Upper lobe of left lung (tissue), 6 donors: ENCODE results near the gene ITGBL1. TPM values are rescaled to one million over a fixed set of nuclear protein-coding genes. Genes with fewer than 3 reads are reported as not detected.

ENCODE experiments used
- ATAC-seq, 2 donors: fragments of 200-7000 bp; cut with Tn5 transposase; one replicate each; pipeline ENCODE4 v1.9.1; 2022; ENCODE audit warnings: mild to moderate bottlenecking in 2 of 2, moderate library complexity in 2 of 2; ENCODE audit not compliant: low FRiP score in 2 of 2
- DNase-seq, 2 donors: peaks; one replicate each; pipeline ENCODE4 v3.0.0-alpha.2; 2019 to 2020
- H3K27ac ChIP-seq, 4 donors: fragments of 200-600 bp; sonication (generic); one replicate each; pipeline ENCODE4 v1.5.1; 2016 to 2019
- H3K27me3 ChIP-seq, 4 donors: fragments of 200-600 bp; sonication (generic); one replicate each; pipeline ENCODE4 v1.5.1; 2017 to 2019
- H3K36me3 ChIP-seq, 4 donors: fragments of 200-600 bp; sonication (generic); one replicate each; pipeline ENCODE4 v1.5.1; 2016 to 2019
- H3K4me1 ChIP-seq, 4 donors: fragments of 200-600 bp; sonication (generic); one replicate each; pipeline ENCODE4 v1.5.1; 2018 to 2019
- H3K4me3 ChIP-seq, 4 donors: fragments of 200-600 bp; sonication (generic); one replicate each; pipeline ENCODE4 v1.5.1; 2017 to 2019; ENCODE audit warnings: mild to moderate bottlenecking in 2 of 4, moderate library complexity in 1 of 4
- H3K9me3 ChIP-seq, 4 donors: fragments of 200-600 bp; sonication (generic); one replicate each; pipeline ENCODE4 v1.5.1; 2018 to 2019
- CTCF ChIP-seq, 6 experiments: fragments of 450-650 bp in 4 of 6; fragments of 200-600 bp in 2 of 6; sonication (generic) in 2 of 6; IDR thresholded peaks; one replicate each; pipeline ENCODE4 v1.5.1; 2016 to 2019; ENCODE audit warnings: antibody characterized with exemption in 6 of 6
- EP300 ChIP-seq, 4 donors: sonication (generic); formaldehyde crosslinking; IDR thresholded peaks; one replicate each; pipeline ENCODE4 v1.5.1; 2017; ENCODE audit warnings: antibody characterized with exemption in 4 of 4, control low read depth in 2 of 4
- POLR2A ChIP-seq, 4 donors: fragments of 450-650 bp; IDR thresholded peaks; one replicate each; pipeline ENCODE4 v1.5.1; 2016 to 2017; ENCODE audit warnings: antibody characterized with exemption in 4 of 4, mild to moderate bottlenecking in 2 of 4
- POLR2AphosphoS5 ChIP-seq, 2 donors: sonication (generic); formaldehyde crosslinking; IDR thresholded peaks; one replicate each; pipeline ENCODE4 v1.5.1; 2017; ENCODE audit warnings: antibody characterized with exemption in 2 of 2
- WGBS, 2 donors: methylation state at CpG; one replicate each; pipeline ENCODE4 v1.1.5; 2017 to 2018; 5-methylcytosine and 5-hydroxymethylcytosine counted together
- total RNA-seq, 6 donors: library from RNA; depleted of rRNA in 4 of 6; stranded (reverse); fragments of >200 nt in 4 of 6; gene quantifications; one replicate each; pipeline versions ENCODE4 v1.1.0 to v1.2.1, GENCODE V29; 2016 to 2021
- donor health status: DM: no; HTN: no; CAD: no; lungs with moderate emphysema.
- donor health status: DM: no; HTN: yes; CAD: no; lungs with severe emphysema.

ITGBL1 gene
- total RNA-seq, 6 donors from 2014 or later, result 5.2 to 51.9 (median 21.9) TPM

GRCh38 chr13:101673360-101674105 lies 221.1 kb downstream of the ITGBL1 start:
- DNase-seq (no peak), ATAC-seq (peak in 1 of 2 donors; percentile 23)
- no peaks in the 10 kb centered on the region for H3K4me1 ChIP-seq
- H3K36me3 ChIP-seq, result no peaks in the 10 kb centered on the region
- H3K4me3 ChIP-seq, result no peak overlapping the region
- TF ChIP-seq EP300 (IDR thresholded peaks at IDR 0.05) (no peak), POLR2A (IDR thresholded peaks at IDR 0.05) (no peak), POLR2AphosphoS5 (IDR thresholded peaks at IDR 0.05) (no peak), CTCF (IDR thresholded peaks at IDR 0.05) (no peak)
- H3K9me3 ChIP-seq, result no peaks in the 10 kb centered on the region
- 51 to 66% methylated on average over 4 of the region's 4 CpGs for WGBS, 2 donors
- no peak overlapping the region for H3K27ac ChIP-seq
- no peaks in the 10 kb centered on the region for H3K27me3 ChIP-seq

GRCh38 chr13:101681834-101682233 lies 229.4 kb downstream of the ITGBL1 start:
- no peak for DNase-seq
- no peaks in the 10 kb centered on the region for H3K9me3 ChIP-seq
- no peaks in the 10 kb centered on the region for H3K4me1 ChIP-seq
- ATAC-seq, result no peak
- H3K4me3 ChIP-seq, result no peak overlapping the region
- H3K27me3 ChIP-seq, result no peaks in the 10 kb centered on the region
- TF ChIP-seq CTCF (IDR thresholded peaks at IDR 0.05) (no peak), EP300 (IDR thresholded peaks at IDR 0.05) (no peak), POLR2A (IDR thresholded peaks at IDR 0.05) (no peak), POLR2AphosphoS5 (IDR thresholded peaks at IDR 0.05) (no peak)
- no peak overlapping the region for H3K27ac ChIP-seq
- H3K36me3 ChIP-seq, result no peaks in the 10 kb centered on the region

GRCh38 chr13:101686003-101686402 lies 233.5 kb downstream of the ITGBL1 start:
- Histone ChIP-seq H3K4me3 (no peak overlapping the region), H3K27ac (no peak overlapping the region), H3K4me1 (no peaks in the 10 kb centered on the region), H3K36me3 (no peaks in the 10 kb centered on the region), H3K27me3 (no peaks in the 10 kb centered on the region), H3K9me3 (no peaks in the 10 kb centered on the region)
- TF ChIP-seq EP300 (IDR thresholded peaks at IDR 0.05) (no peak), CTCF (IDR thresholded peaks at IDR 0.05) (no peak), POLR2A (IDR thresholded peaks at IDR 0.05) (no peak), POLR2AphosphoS5 (IDR thresholded peaks at IDR 0.05) (no peak)
- DNase-seq (no peak), ATAC-seq (no peak)
- 83 to 92% methylated on average over 2 of the region's 2 CpGs for WGBS, 2 donors

- no peaks in the 10 kb centered on the region for H3K27me3 ChIP-seq
- no peak for TF ChIP-seq POLR2AphosphoS5 (IDR thresholded peaks at IDR 0.05)
- no peak for TF ChIP-seq POLR2A (IDR thresholded peaks at IDR 0.05)
- no peak for TF ChIP-seq CTCF (IDR thresholded peaks at IDR 0.05)
- no peak for TF ChIP-seq EP300 (IDR thresholded peaks at IDR 0.05)
- ATAC-seq (no peak), DNase-seq (no peak)
- no peaks in the 10 kb centered on the region for H3K4me1 ChIP-seq
- no peaks in the 10 kb centered on the region for H3K36me3 ChIP-seq
- H3K4me3 ChIP-seq, result no peak overlapping the region
- WGBS, 2 donors, result 47 to 69% methylated on average over 2 of the region's 2 CpGs
- no peaks in the 10 kb centered on the region for H3K9me3 ChIP-seq
- no peak overlapping the region for H3K27ac ChIP-seq
Measured at GRCh38 chr13:101690871-101691270, 238.4 kb downstream of the ITGBL1 start.

GRCh38 chr13:101691341-101691860 lies 238.9 kb downstream of the ITGBL1 start:
- 76% methylated on average over 3 of the region's 3 CpGs for WGBS, 2 donors
- no peaks in the 10 kb centered on the region for H3K27me3 ChIP-seq
- no peaks in the 10 kb centered on the region for H3K4me1 ChIP-seq
- no peak overlapping the region for H3K27ac ChIP-seq
- no peaks in the 10 kb centered on the region for H3K36me3 ChIP-seq
- H3K4me3 ChIP-seq, result no peak overlapping the region
- no peak for ATAC-seq
- DNase-seq, result no peak
- TF ChIP-seq POLR2A (IDR thresholded peaks at IDR 0.05) (no peak), POLR2AphosphoS5 (IDR thresholded peaks at IDR 0.05) (no peak), EP300 (IDR thresholded peaks at IDR 0.05) (no peak), CTCF (IDR thresholded peaks at IDR 0.05) (no peak)
- H3K9me3 ChIP-seq, result no peaks in the 10 kb centered on the region
